Measurements from ENCODE around the gene CATSPERE.

The CATSPERE gene

GRCh38 chr1:244450597-244451538 is 10.2 kb upstream of the CATSPERE start:
- DNase-seq, result peak; percentile 73
- H3K4me2 ChIP-seq (ENCODE audit: low read depth, low read length), result peak overlapping the region; percentile 91
- TF ChIP-seq EZH2phosphoT487 (IDR thresholded peaks at IDR 0.05; ENCODE audit: low read length) (no peak), CTCF (IDR thresholded peaks at IDR 0.05; ENCODE audit: low read length) (no peak), EZH2 (optimal IDR thresholded peaks at IDR 0.05; ENCODE audit: low read depth, low read length) (no peak)
- 0 out of 2 replicates have a peak, but pooled peaks cover 12% of the 10 kb centered on the region for H4K20me1 ChIP-seq (ENCODE audit: insufficient read depth, low read length)
- H3K9ac ChIP-seq (ENCODE audit: low read length), result peak overlapping the region; percentile 96
- peaks cover 19% of the 10 kb centered on the region for H3K4me1 ChIP-seq (ENCODE audit: low read length)
- peaks cover 16% of the 10 kb centered on the region for H3F3A ChIP-seq (ENCODE audit: insufficient read depth, low read length)
- peak overlapping the region; percentile 72 for H2AFZ ChIP-seq (ENCODE audit: low read length)
- peaks cover 9% of the 10 kb centered on the region; the same call in 1 of the 2 replicates for H3K36me3 ChIP-seq (replicated peaks; ENCODE audit: insufficient read depth, low read length)
- no peaks in the 10 kb centered on the region for H3K9me2 ChIP-seq (replicated peaks; ENCODE audit: insufficient read depth, low read length)
- peak overlapping the region; percentile 96 for H3K4me3 ChIP-seq (ENCODE audit: low read length)
- H3K27me3 ChIP-seq (replicated peaks; ENCODE audit: insufficient read depth, low read length), result no peaks in the 10 kb centered on the region
- H3K27ac ChIP-seq (ENCODE audit: low read length), result peak overlapping the region; percentile 95
- no peaks in the 10 kb centered on the region for H3K9me3 ChIP-seq (replicated peaks; ENCODE audit: insufficient read depth, low read length)
- H3K79me2 ChIP-seq (ENCODE audit: low read length), result peaks cover 57% of the 10 kb centered on the region

GRCh38 chr1:244451539-244451950 is 9.5 kb upstream of the CATSPERE start, which contains the start of gene ADSS2:
TSS of gene ADSS2 (minus strand) at chr1:244451909. CDS start at chr1:244451817, 92 bp downstream.
- Histone ChIP-seq H3K36me3 (replicated peaks; ENCODE audit: insufficient read depth, low read length) (peaks cover 9% of the 10 kb centered on the region; the same call in 1 of the 2 replicates), H3K4me1 (ENCODE audit: low read length) (peaks cover 19% of the 10 kb centered on the region), H3K9ac (ENCODE audit: low read length) (peak within 1 kb of the TSS; percentile 96), H3K27ac (ENCODE audit: low read length) (peak within 1 kb of the TSS; percentile 95), H3K9me3 (replicated peaks; ENCODE audit: insufficient read depth, low read length) (no peaks in the 10 kb centered on the region), H3K4me3 (ENCODE audit: low read length) (peak within 1 kb of the TSS; percentile 96), H3K27me3 (replicated peaks; ENCODE audit: insufficient read depth, low read length) (no peaks in the 10 kb centered on the region), H3K9me2 (replicated peaks; ENCODE audit: insufficient read depth, low read length) (no peaks in the 10 kb centered on the region), H4K20me1 (ENCODE audit: insufficient read depth, low read length) (0 out of 2 replicates have a peak, but pooled peaks cover 9% of the 10 kb centered on the region), H3F3A (ENCODE audit: insufficient read depth, low read length) (peaks cover 16% of the 10 kb centered on the region), H2AFZ (ENCODE audit: low read length) (peak within 1 kb of the TSS; percentile 72), H3K4me2 (ENCODE audit: low read depth, low read length) (peak within 1 kb of the TSS; percentile 91), H3K79me2 (ENCODE audit: low read length) (peaks cover 50% of the 10 kb centered on the region)
- no peak for DNase-seq
- TF ChIP-seq CTCF (IDR thresholded peaks at IDR 0.05; ENCODE audit: low read length) (no peak), EZH2phosphoT487 (IDR thresholded peaks at IDR 0.05; ENCODE audit: low read length) (no peak), EZH2 (optimal IDR thresholded peaks at IDR 0.05; ENCODE audit: low read depth, low read length) (no peak)

- Histone ChIP-seq H3K9ac (ENCODE audit: low read length) (peak overlapping the region; percentile 96; the same call in 1 of the 2 replicates), H4K20me1 (ENCODE audit: insufficient read depth, low read length) (0 out of 2 replicates have a peak, but pooled peaks cover 7% of the 10 kb centered on the region), H3K4me2 (ENCODE audit: low read depth, low read length) (peak overlapping the region; percentile 59), H3K9me3 (replicated peaks; ENCODE audit: insufficient read depth, low read length) (no peaks in the 10 kb centered on the region), H3K79me2 (ENCODE audit: low read length) (peaks cover 44% of the 10 kb centered on the region), H3K27ac (ENCODE audit: low read length) (peak overlapping the region; percentile 95; the same call in 1 of the 2 replicates), H3K36me3 (replicated peaks; ENCODE audit: insufficient read depth, low read length) (peaks cover 9% of the 10 kb centered on the region; the same call in 1 of the 2 replicates), H3K4me3 (ENCODE audit: low read length) (peak overlapping the region; percentile 96), H3K27me3 (replicated peaks; ENCODE audit: insufficient read depth, low read length) (no peaks in the 10 kb centered on the region), H3K9me2 (replicated peaks; ENCODE audit: insufficient read depth, low read length) (no peaks in the 10 kb centered on the region), H3F3A (ENCODE audit: insufficient read depth, low read length) (peaks cover 16% of the 10 kb centered on the region), H2AFZ (ENCODE audit: low read length) (peak overlapping the region; percentile 71), H3K4me1 (ENCODE audit: low read length) (peaks cover 19% of the 10 kb centered on the region)
- peak; percentile 100 for DNase-seq
- no peak for TF ChIP-seq EZH2 (optimal IDR thresholded peaks at IDR 0.05; ENCODE audit: low read depth, low read length)
- TF ChIP-seq CTCF (IDR thresholded peaks at IDR 0.05; ENCODE audit: low read length), result peak; percentile 53
Observed at GRCh38 chr1:244451951-244452795, 8.9 kb upstream of the CATSPERE start.

Measured in MM.1S (cell line).